Loucy (cell line): ENCODE results near the gene TACR2.

ENCODE experiments used
- CTCF ChIP-seq: fragments of 200-600 bp; sonication (generic); conservative IDR thresholded peaks from 2 replicates; pipeline ENCODE4 v1.5.1; 2014; ENCODE audit warnings: mild to moderate bottlenecking, antibody characterized with exemption, low read length
- EZH2phosphoT487 ChIP-seq: fragments of 200-600 bp; IDR thresholded peaks from 2 replicates; pipeline ENCODE4 v1.6.1; 2018; ENCODE audit warnings: antibody characterized with exemption, mild to moderate bottlenecking, moderate library complexity, borderline replicate concordance

GRCh38 chr10:69446229-69446628 lies 29.5 kb upstream of the TACR2 start:
- no peak for TF ChIP-seq CTCF
- TF ChIP-seq EZH2phosphoT487, result no peak
